HG03095 (cell line): Measurements from ENCODE around the gene NIPSNAP3A.

Source experiments
- ATAC-seq: cut with Tn5 transposase; IDR thresholded peaks from one replicate; pipeline ENCODE4 v1.9.1; 2021; ENCODE audit warnings: moderate library complexity; ENCODE audit not compliant: unreplicated experiment

The NIPSNAP3A gene

GRCh38 chr9:104774132-104774531 lies 26.6 kb downstream of the NIPSNAP3A start:
- no peak for ATAC-seq

GRCh38 chr9:104774831-104775573 lies 27.5 kb downstream of the NIPSNAP3A start:
- ATAC-seq, result peak; percentile 89

GRCh38 chr9:104775574-104775936 lies 28.1 kb downstream of the NIPSNAP3A start:
- ATAC-seq, result peak; percentile 67

- no peak for ATAC-seq
These were observed 28.5 kb downstream of the NIPSNAP3A start for GRCh38 chr9:104775976-104776375.

- no peak for ATAC-seq
These were observed 29.3 kb downstream of the NIPSNAP3A start for GRCh38 chr9:104776797-104777196.

- no peak for ATAC-seq
These were observed 31.3 kb downstream of the NIPSNAP3A start for GRCh38 chr9:104778802-104779201.

- no peak for ATAC-seq
These were observed 31.9 kb downstream of the NIPSNAP3A start for GRCh38 chr9:104779334-104779733.

GRCh38 chr9:104779946-104780535 lies 32.6 kb downstream of the NIPSNAP3A start:
- no peak for ATAC-seq

- no peak for ATAC-seq
These were observed 33.4 kb downstream of the NIPSNAP3A start for GRCh38 chr9:104780796-104781395.

GRCh38 chr9:104783588-104783987 lies 36.1 kb downstream of the NIPSNAP3A start:
- ATAC-seq, result peak; percentile 3

- ATAC-seq, result peak; percentile 91
These were observed 36.6 kb downstream of the NIPSNAP3A start for GRCh38 chr9:104784098-104784497.

GRCh38 chr9:104786293-104786692 lies 38.8 kb downstream of the NIPSNAP3A start:
- no peak for ATAC-seq

- ATAC-seq, result no peak
These were observed 40.0 kb downstream of the NIPSNAP3A start for GRCh38 chr9:104787306-104788015.

- ATAC-seq, result no peak
These were observed 40.8 kb downstream of the NIPSNAP3A start for GRCh38 chr9:104788251-104788650.

- no peak for ATAC-seq
These were observed 46.6 kb downstream of the NIPSNAP3A start for GRCh38 chr9:104794070-104794469.

- no peak for ATAC-seq
These were observed 47.6 kb downstream of the NIPSNAP3A start for GRCh38 chr9:104795082-104795481.

- no peak for ATAC-seq
These were observed 48.4 kb downstream of the NIPSNAP3A start for GRCh38 chr9:104795857-104796256.

GRCh38 chr9:104798209-104798995 lies 50.9 kb downstream of the NIPSNAP3A start:
- ATAC-seq, result no peak

GRCh38 chr9:104800068-104800785 lies 52.7 kb downstream of the NIPSNAP3A start:
- no peak for ATAC-seq

- no peak for ATAC-seq
These were observed 54.6 kb downstream of the NIPSNAP3A start for GRCh38 chr9:104802110-104802509.
